Mesodermal cell (in vitro differentiated cells): ENCODE results near the gene TMA16.
A peak's percentile ranks its signal among the peaks of the same experiment; 100 is the strongest.

ENCODE experiments used
- H3K27ac ChIP-seq: 2 replicates; pipeline ENCODE4 v1.7.0; 2013; ENCODE audit warnings: mild to moderate bottlenecking, low read depth, low read length, moderate library complexity; ENCODE audit not compliant: severe bottlenecking
- H3K36me3 ChIP-seq: 2 replicates; pipeline ENCODE4 v1.7.1; 2013; ENCODE audit warnings: mild to moderate bottlenecking, low read length, moderate library complexity; ENCODE audit not compliant: control insufficient read depth, insufficient read depth
- H3K4me1 ChIP-seq: one replicate; pipeline ENCODE4 v1.7.1; 2013; ENCODE audit warnings: mild to moderate bottlenecking, low read length; ENCODE audit not compliant: insufficient read depth, control insufficient read depth, poor library complexity, severe bottlenecking
- H3K4me3 ChIP-seq: 2 replicates; pipeline ENCODE4 v1.7.0; 2013; ENCODE audit warnings: low read length, control low read depth, mild to moderate bottlenecking; ENCODE audit not compliant: insufficient read depth, poor library complexity, severe bottlenecking; ENCODE audit errors: extremely low read depth
- H3K9me3 ChIP-seq: 2 replicates; pipeline ENCODE4 v1.7.1; 2013; ENCODE audit warnings: mild to moderate bottlenecking, low read length, moderate library complexity; ENCODE audit not compliant: control insufficient read depth
- WGBS, 2 experiments: methylation state at CpG; one replicate each; pipeline ENCODE4 v1.1.5; 2013; ENCODE audit warnings: missing lambda C conversion rate in 2 of 2; ENCODE audit not compliant: insufficient coverage in 2 of 2; 5-methylcytosine and 5-hydroxymethylcytosine counted together

The TMA16 gene

GRCh38 chr4:163540977-163541376, 46.5 kb downstream of the TMA16 start:
- 83 to 89% methylated on average over 3 of the region's 3 CpGs for WGBS, 2 experiments
- no peak overlapping the region for H3K4me3 ChIP-seq
- no peaks in the 10 kb centered on the region for H3K36me3 ChIP-seq
- H3K4me1 ChIP-seq, result peaks cover 20% of the 10 kb centered on the region
- peak overlapping the region; percentile 47 for H3K27ac ChIP-seq
- H3K9me3 ChIP-seq, result no peaks in the 10 kb centered on the region

DNA sequence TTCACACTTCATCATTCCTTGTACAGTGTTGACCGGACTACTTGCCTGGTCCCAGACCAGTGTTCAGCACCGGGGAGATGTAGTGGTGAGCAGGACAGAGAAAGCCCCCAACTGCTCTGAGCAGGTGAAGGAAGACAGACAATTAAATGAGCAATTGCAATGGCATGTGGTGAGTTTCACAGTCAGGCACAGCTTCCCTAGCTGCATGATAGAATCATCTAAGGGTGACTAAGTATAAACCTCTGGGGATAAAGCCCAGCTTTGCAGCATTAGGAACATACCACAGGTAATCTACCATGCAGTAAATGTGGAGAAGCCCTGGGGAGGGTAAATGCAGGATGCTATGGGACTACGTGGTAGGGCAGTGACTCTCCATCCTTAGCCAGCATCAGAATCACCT, 47.8 kb downstream of the TMA16 start:
- WGBS, 2 experiments, result 61 to 83% methylated on average over 1 to 2 of the region's 3 CpGs
- H3K4me1 ChIP-seq, result peaks cover 20% of the 10 kb centered on the region
- no peak overlapping the region for H3K27ac ChIP-seq
- H3K4me3 ChIP-seq, result no peak overlapping the region
- no peaks in the 10 kb centered on the region for H3K9me3 ChIP-seq
- H3K36me3 ChIP-seq, result no peaks in the 10 kb centered on the region

DNA sequence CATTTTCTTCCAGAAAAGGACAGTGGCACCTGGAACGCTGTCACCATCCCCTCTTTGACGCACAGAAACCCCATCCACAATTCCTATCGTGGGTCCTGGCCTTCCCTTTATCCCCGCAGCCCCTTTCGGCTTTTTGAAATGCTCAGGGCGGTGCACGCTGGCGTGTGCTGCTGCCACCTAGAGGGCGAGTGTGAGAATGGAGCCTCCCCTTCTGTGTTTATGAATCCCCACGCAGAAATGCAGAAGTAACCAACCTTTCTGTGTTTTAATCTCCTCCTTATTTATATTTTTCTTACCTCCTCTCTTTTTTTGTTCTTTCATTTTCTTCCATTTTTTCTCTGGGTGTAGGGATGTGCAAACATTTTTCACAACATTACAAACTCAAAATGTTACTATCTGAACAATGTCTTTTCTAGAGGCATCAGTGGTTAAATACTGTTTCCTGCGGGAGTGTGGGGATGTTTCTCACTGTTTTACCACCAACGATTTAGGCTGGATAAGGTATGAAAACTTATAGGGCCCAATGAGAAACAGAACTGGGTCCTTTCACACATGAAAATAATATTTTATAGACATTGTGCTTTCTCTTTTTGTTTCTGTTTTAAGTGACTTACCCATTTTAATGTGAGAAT, 50.0 kb downstream of the TMA16 start:
- Histone ChIP-seq H3K36me3 (no peaks in the 10 kb centered on the region), H3K9me3 (no peaks in the 10 kb centered on the region), H3K4me1 (peaks cover 20% of the 10 kb centered on the region), H3K27ac (no peak overlapping the region), H3K4me3 (no peak overlapping the region)
- WGBS, 2 experiments, result 0 to 6% methylated on average over 6 to 7 of the region's 12 CpGs

DNA sequence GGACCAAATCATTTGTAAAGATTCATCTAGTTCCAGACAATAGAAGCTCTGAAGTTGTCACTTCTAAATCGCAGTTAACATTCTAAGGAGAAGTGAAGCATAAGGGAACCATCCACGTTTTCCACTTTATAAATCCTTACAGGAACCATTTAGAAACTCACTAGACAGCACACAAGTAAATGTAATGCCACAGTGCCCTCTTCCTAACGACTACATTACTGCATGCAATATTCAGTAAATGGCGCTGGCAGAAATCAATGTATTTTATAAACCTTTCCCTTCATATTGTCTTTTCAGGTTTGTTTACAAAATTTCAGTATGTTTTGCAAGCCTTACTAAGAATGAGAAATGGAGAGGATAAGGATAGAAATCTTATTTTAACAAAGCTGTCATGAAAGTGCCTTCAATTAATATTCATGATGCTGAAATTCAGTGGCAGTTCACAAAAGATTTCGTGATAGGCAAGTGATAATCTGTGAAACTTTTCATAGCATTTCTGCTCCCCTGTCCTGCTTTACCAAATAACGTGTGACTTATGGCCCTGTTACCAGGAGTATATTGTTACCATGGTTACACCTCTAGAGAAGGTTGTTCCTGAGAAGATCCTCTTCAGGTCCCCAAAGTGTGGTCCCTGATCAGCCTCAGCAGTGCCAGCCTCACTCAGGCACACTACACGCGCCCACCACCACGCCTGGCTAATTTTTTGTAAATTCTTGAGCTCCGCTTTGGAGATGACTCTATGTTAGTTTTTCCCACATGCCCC, 54.2 kb downstream of the TMA16 start:
- Histone ChIP-seq H3K4me1 (no peaks in the 10 kb centered on the region), H3K4me3 (no peak overlapping the region), H3K9me3 (no peaks in the 10 kb centered on the region), H3K36me3 (no peaks in the 10 kb centered on the region), H3K27ac (no peak overlapping the region)
- 60 to 68% methylated on average over 7 of the region's 10 CpGs for WGBS, 2 experiments

- no peak overlapping the region for H3K27ac ChIP-seq
- H3K9me3 ChIP-seq, result no peaks in the 10 kb centered on the region
- H3K36me3 ChIP-seq, result no peaks in the 10 kb centered on the region
- H3K4me3 ChIP-seq, result no peak overlapping the region
- 78 to 85% methylated on average over 3 to 4 of the region's 6 CpGs for WGBS, 2 experiments
- no peaks in the 10 kb centered on the region for H3K4me1 ChIP-seq
Measured at GRCh38 chr4:163550869-163551267, 56.4 kb downstream of the TMA16 start.

- WGBS, 2 experiments, result 94% methylated on average over 2 of the region's 4 CpGs; no CpG with 5 or more reads in 1 of the 2 experiments
- Histone ChIP-seq H3K4me1 (no peaks in the 10 kb centered on the region), H3K27ac (no peak overlapping the region), H3K4me3 (no peak overlapping the region), H3K36me3 (no peaks in the 10 kb centered on the region), H3K9me3 (no peaks in the 10 kb centered on the region)
Measured at GRCh38 chr4:163553146-163553545, 58.7 kb downstream of the TMA16 start.

DNA sequence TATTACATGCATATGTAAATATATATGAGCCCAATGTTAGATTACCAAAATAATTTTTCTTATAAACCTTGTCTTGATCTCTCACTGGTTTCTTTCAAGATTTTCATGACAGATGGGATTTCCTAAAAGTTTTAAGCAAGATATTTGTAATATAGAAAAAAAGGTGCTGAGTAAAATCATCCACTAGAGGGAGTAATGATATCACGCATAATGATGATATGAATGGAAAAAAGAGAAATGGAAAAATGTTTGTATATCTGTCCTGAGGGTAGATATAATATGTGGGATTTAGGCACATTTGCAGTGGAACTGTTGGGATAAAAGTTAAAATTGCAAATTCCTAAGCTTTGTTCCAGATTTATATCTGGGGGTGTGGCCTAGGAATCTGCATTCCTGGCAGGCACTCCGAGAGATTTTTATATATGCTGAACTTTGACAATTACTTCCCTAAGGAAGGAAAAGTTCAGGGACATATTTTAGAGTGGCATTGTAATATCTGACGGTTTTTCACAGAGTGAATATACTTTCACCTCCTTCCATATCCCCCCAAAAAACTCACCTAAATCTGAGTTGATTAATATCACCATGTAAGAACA, 60.5 kb downstream of the TMA16 start:
- no peaks in the 10 kb centered on the region for H3K36me3 ChIP-seq
- WGBS, 2 experiments, result 31 to 55% methylated on average over 1 to 2 of the region's 3 CpGs
- H3K27ac ChIP-seq, result no peak overlapping the region
- H3K4me1 ChIP-seq, result no peaks in the 10 kb centered on the region
- no peak overlapping the region for H3K4me3 ChIP-seq
- H3K9me3 ChIP-seq, result no peaks in the 10 kb centered on the region

DNA sequence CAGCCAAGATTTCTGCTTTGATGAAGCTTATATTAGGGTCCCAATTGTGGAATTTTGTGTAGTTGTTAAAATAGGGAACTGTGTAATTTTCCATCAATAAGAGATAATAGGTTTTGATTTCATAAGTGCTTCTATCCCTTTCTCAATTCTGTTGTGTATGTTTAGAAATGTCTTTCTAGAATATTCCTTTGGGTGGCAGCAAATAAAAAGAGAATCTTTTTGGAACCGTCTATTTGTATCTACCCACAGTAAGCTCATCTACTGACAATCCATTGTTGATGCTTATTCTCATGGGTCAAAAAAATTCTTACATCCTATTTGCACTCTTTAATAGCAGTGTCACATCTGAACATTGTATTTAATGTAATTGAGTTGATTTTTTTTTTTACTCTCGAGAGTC, 61.7 kb downstream of the TMA16 start:
- H3K4me3 ChIP-seq, result no peak overlapping the region

GRCh38 chr4:163556650-163557391, 62.3 kb downstream of the TMA16 start:
- Histone ChIP-seq H3K4me1 (no peaks in the 10 kb centered on the region), H3K36me3 (no peaks in the 10 kb centered on the region), H3K9me3 (no peaks in the 10 kb centered on the region), H3K27ac (no peak overlapping the region), H3K4me3 (no peak overlapping the region)
- 80 to 100% methylated on average over 1 of the region's 5 CpGs for WGBS, 2 experiments

More for the DNA sequence above, 61.7 kb downstream of the TMA16 start:
- no peaks in the 10 kb centered on the region for H3K9me3 ChIP-seq
- 33% methylated on average over 1 of the region's 2 CpGs; no CpG with 5 or more reads in 1 of the 2 experiments for WGBS, 2 experiments
- H3K4me1 ChIP-seq, result no peaks in the 10 kb centered on the region
- no peaks in the 10 kb centered on the region for H3K36me3 ChIP-seq
- no peak overlapping the region for H3K27ac ChIP-seq

- H3K4me1 ChIP-seq, result no peaks in the 10 kb centered on the region
- no peaks in the 10 kb centered on the region for H3K36me3 ChIP-seq
- no peaks in the 10 kb centered on the region for H3K9me3 ChIP-seq
- no peak overlapping the region for H3K4me3 ChIP-seq
- 91 to 92% methylated on average over 3 to 6 of the region's 6 CpGs for WGBS, 2 experiments
- no peak overlapping the region for H3K27ac ChIP-seq
Measured at GRCh38 chr4:163558539-163559044, 64.1 kb downstream of the TMA16 start.
